ENCODE results near the gene ACP1. TPM values are rescaled to one million over a fixed set of nuclear protein-coding genes. Genes with fewer than 3 reads are reported as not detected.

Gene ACP1
- total and polyA plus RNA-seq, 2 experiments from 2014 or later: 189 to 281 TPM

- peaks cover 23% of the 10 kb centered on the region for H3K4me1 Mint-ChIP-seq
- no peak overlapping the region for H3K4me2 ChIP-seq
- no peak overlapping the region for H2AFZ ChIP-seq
- H3K9me3 Mint-ChIP-seq: no peaks in the 10 kb centered on the region
- peaks cover 14% of the 10 kb centered on the region for H3F3A ChIP-seq (replicated peaks; ENCODE audit: low read depth)
- H3K9me2 ChIP-seq (ENCODE audit: insufficient read depth): no peaks in the 10 kb centered on the region
- peaks cover 32% of the 10 kb centered on the region for H3K36me3 ChIP-seq (ENCODE audit: insufficient read depth)
- no peak overlapping the region for H3K4me3 Mint-ChIP-seq
- no peaks in the 10 kb centered on the region for H3K27me3 ChIP-seq (ENCODE audit: insufficient read depth)
- peaks cover 21% of the 10 kb centered on the region for H4K20me1 ChIP-seq (replicated peaks; ENCODE audit: insufficient read depth)
- no peak overlapping the region for H3K27ac Mint-ChIP-seq
- peaks cover 60% of the 10 kb centered on the region for H3K36me3 Mint-ChIP-seq (ENCODE audit: low read depth)
- peaks cover 42% of the 10 kb centered on the region for H3K79me2 ChIP-seq (replicated peaks; ENCODE audit: insufficient read depth)
- peaks cover 25% of the 10 kb centered on the region for H3K4me1 ChIP-seq (ENCODE audit: insufficient read depth)
- no peak overlapping the region for H3K27ac ChIP-seq (ENCODE audit: low read depth)
- no peak for TF ChIP-seq JUNB (IDR thresholded peaks at IDR 0.05; ENCODE audit: unreplicated experiment)
- no peak for TF ChIP-seq POLR2AphosphoS5 (IDR thresholded peaks at IDR 0.05; ENCODE audit: low read depth)
- no peak for TF ChIP-seq STAT1 (IDR thresholded peaks at IDR 0.05; ENCODE audit: unreplicated experiment)
- no peak for TF ChIP-seq EZH2phosphoT487 (IDR thresholded peaks at IDR 0.05; ENCODE audit: unreplicated experiment)
- TF ChIP-seq, protein P1, sequence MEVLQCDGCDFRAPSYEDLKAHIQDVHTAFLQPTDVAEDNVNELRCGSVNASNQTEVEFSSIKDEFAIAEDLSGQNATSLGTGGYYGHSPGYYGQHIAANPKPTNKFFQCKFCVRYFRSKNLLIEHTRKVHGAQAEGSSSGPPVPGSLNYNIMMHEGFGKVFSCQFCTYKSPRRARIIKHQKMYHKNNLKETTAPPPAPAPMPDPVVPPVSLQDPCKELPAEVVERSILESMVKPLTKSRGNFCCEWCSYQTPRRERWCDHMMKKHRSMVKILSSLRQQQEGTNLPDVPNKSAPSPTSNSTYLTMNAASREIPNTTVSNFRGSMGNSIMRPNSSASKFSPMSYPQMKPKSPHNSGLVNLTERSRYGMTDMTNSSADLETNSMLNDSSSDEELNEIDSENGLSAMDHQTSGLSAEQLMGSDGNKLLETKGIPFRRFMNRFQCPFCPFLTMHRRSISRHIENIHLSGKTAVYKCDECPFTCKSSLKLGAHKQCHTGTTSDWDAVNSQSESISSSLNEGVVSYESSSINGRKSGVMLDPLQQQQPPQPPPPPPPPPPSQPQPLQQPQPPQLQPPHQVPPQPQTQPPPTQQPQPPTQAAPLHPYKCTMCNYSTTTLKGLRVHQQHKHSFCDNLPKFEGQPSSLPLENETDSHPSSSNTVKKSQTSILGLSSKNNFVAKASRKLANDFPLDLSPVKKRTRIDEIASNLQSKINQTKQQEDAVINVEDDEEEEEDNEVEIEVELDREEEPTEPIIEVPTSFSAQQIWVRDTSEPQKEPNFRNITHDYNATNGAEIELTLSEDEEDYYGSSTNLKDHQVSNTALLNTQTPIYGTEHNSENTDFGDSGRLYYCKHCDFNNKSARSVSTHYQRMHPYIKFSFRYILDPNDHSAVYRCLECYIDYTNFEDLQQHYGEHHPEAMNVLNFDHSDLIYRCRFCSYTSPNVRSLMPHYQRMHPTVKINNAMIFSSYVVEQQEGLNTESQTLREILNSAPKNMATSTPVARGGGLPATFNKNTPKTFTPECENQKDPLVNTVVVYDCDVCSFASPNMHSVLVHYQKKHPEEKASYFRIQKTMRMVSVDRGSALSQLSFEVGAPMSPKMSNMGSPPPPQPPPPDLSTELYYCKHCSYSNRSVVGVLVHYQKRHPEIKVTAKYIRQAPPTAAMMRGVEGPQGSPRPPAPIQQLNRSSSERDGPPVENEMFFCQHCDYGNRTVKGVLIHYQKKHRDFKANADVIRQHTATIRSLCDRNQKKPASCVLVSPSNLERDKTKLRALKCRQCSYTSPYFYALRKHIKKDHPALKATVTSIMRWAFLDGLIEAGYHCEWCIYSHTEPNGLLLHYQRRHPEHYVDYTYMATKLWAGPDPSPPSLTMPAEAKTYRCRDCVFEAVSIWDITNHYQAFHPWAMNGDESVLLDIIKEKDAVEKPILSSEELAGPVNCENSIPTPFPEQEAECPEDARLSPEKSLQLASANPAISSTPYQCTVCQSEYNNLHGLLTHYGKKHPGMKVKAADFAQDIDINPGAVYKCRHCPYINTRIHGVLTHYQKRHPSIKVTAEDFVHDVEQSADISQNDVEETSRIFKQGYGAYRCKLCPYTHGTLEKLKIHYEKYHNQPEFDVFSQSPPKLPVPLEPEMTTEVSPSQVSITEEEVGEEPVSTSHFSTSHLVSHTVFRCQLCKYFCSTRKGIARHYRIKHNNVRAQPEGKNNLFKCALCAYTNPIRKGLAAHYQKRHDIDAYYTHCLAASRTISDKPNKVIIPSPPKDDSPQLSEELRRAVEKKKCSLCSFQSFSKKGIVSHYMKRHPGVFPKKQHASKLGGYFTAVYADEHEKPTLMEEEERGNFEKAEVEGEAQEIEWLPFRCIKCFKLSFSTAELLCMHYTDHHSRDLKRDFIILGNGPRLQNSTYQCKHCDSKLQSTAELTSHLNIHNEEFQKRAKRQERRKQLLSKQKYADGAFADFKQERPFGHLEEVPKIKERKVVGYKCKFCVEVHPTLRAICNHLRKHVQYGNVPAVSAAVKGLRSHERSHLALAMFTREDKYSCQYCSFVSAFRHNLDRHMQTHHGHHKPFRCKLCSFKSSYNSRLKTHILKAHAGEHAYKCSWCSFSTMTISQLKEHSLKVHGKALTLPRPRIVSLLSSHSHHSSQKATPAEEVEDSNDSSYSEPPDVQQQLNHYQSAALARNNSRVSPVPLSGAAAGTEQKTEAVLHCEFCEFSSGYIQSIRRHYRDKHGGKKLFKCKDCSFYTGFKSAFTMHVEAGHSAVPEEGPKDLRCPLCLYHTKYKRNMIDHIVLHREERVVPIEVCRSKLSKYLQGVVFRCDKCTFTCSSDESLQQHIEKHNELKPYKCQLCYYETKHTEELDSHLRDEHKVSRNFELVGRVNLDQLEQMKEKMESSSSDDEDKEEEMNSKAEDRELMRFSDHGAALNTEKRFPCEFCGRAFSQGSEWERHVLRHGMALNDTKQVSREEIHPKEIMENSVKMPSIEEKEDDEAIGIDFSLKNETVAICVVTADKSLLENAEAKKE (CRISPR knock-in tag; IDR thresholded peaks at IDR 0.05): no peak
- TF ChIP-seq ZNF114 (CRISPR knock-in tag; IDR thresholded peaks at IDR 0.05): no peak
- TF ChIP-seq NANOG (IDR thresholded peaks at IDR 0.05; ENCODE audit: borderline replicate concordance): no peak
- TF ChIP-seq ZNF331 (CRISPR knock-in tag; IDR thresholded peaks at IDR 0.05; ENCODE audit: low read depth): no peak
- no peak for TF ChIP-seq REST (IDR thresholded peaks at IDR 0.05; ENCODE audit: unreplicated experiment)
- no peak for DNase-seq (ENCODE audit: low spot score)
- ATAC-seq: no peak
- H3K27me3 Mint-ChIP-seq (ENCODE audit: insufficient read depth, low read depth, poor library complexity): peaks cover 4% of the 10 kb centered on the region
- H3K4me3 ChIP-seq: no peak overlapping the region
These were observed 15.4 kb downstream of the ACP1 start for GRCh38 chr2:279956-280649.

All from GM23338 (cell line).